GM11168 (cell line): ENCODE results near the gene SLC17A8.
"Not testable (repeated sequence)": the region's sequence is repeated elsewhere in the genome, so short reads cannot be mapped to it uniquely, and the experiment has no call there.

Experiments
- in situ Hi-C: fragments of 300-500 bp; cut with MboI; formaldehyde crosslinking; loops from one replicate; pipeline ENCODE4 v1.12.0; 2022; ENCODE audit warnings: low sequenced_read_pairs; ENCODE audit not compliant: unreplicated experiment

Gene SLC17A8

GRCh38 chr12:100413001-100413400 is 56.1 kb downstream of the SLC17A8 start:
- in situ Hi-C loops, result no loop called here

- in situ Hi-C loops, result no loop called here
Measured at GRCh38 chr12:100414739-100415138, 57.9 kb downstream of the SLC17A8 start.

DNA sequence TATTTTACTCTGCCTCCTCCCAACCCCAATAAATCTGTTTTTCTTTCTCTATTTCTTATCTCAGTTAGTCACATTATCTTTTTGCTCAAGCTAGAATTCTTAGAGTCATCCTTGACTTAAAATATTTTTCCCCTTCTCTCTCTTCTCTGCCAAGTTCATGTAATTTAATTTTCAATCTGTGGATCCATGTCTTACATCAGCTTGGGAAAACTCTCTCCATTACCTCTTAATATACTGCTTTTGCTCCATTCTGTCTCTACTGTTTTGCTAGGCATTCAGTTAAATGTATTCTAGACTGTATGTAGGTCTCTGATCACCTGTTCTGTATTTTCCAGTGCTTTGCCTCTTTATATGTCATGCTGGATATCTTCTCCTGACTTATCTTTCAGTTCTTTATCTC is 65.8 kb downstream of the SLC17A8 start:
- in situ Hi-C loops, result no loop called here

DNA sequence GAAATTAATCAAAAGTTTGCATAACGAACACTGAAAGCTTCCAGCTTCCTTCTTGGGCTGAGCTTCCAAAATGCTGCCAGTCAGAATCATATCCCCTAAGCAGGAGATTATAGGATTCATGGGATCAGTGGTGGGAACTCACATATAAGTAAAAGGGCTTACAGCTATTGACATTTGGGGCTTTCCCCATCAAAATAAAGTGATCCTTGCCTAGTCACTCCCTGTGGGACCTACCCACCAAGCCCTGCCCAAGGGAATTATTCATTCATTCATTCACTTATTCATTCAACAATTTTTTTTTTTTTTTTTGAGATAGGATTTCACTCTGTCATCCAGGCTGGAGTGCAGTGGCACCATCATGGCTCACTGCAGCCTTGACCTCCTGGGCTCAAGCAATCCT is 69.3 kb downstream of the SLC17A8 start:
- in situ Hi-C loops, result no loop called here

- in situ Hi-C loops, result no loop called here
Measured at GRCh38 chr12:100427078-100427477, 70.2 kb downstream of the SLC17A8 start.

GRCh38 chr12:100430251-100430650 is 73.4 kb downstream of the SLC17A8 start:
- in situ Hi-C loops, result not testable (repeated sequence)

GRCh38 chr12:100433701-100434100 is 76.8 kb downstream of the SLC17A8 start:
- in situ Hi-C loops, result no loop called here

- in situ Hi-C loops, result no loop called here
Measured at GRCh38 chr12:100434177-100434576, 77.3 kb downstream of the SLC17A8 start.

GRCh38 chr12:100435957-100436356 is 79.1 kb downstream of the SLC17A8 start:
- in situ Hi-C loops, result no loop called here

- in situ Hi-C loops, result no loop called here
Measured at GRCh38 chr12:100437038-100437841, 80.4 kb downstream of the SLC17A8 start.

- in situ Hi-C loops, result no loop called here
Measured at GRCh38 chr12:100439797-100440196, 82.9 kb downstream of the SLC17A8 start.

DNA sequence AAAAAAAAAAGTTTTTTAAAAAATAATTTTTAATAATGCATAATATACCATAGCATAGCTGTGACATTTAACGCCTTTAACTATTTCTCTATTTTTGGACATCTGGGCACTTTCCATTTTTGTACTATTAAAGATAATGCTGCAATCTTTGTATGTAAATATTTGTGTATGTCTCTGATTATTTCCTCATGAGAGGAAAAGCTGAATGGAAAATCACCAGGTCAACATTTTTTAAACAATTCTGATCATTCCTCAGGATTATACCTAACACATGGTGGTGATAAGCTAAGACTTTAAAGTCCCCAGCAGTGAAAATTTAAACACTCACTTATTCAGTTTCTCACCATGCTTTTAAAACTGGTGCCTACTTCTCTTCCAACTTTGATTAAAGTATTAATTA is 85.5 kb downstream of the SLC17A8 start:
- in situ Hi-C loops, result no loop called here

- in situ Hi-C loops, result no loop called here
Measured at GRCh38 chr12:100443434-100443833, 86.6 kb downstream of the SLC17A8 start.

GRCh38 chr12:100445081-100445481 is 88.2 kb downstream of the SLC17A8 start:
- in situ Hi-C loops, result no loop called here

DNA sequence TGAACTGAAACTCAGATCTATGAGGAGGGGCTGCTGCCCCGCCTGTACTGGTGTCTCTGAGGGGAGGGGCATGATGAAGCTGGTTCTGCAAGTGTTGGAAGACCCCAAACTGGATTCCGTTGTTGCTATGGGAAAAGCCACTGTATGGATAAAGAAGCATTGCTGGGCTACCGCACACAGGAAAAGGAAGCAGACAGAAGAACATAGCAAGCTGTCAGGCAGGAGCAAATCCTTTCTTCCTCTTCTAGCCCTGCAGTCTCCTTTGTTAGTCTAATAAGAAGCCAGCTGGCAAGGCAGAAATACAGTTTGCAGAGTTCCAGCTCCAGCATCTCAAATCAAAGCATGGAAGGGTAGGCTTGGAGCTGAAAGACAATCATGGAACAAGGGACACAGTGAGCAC is 90.5 kb downstream of the SLC17A8 start:
- in situ Hi-C loops, result no loop called here

GRCh38 chr12:100448656-100449055 is 91.8 kb downstream of the SLC17A8 start:
- in situ Hi-C loops, result no loop called here

GRCh38 chr12:100450735-100451134 is 93.9 kb downstream of the SLC17A8 start:
- in situ Hi-C loops, result no loop called here

GRCh38 chr12:100453951-100454350 is 97.1 kb downstream of the SLC17A8 start:
- in situ Hi-C loops, result no loop called here

GRCh38 chr12:100455896-100456295 is 99.0 kb downstream of the SLC17A8 start:
- in situ Hi-C loops, result no loop called here

DNA sequence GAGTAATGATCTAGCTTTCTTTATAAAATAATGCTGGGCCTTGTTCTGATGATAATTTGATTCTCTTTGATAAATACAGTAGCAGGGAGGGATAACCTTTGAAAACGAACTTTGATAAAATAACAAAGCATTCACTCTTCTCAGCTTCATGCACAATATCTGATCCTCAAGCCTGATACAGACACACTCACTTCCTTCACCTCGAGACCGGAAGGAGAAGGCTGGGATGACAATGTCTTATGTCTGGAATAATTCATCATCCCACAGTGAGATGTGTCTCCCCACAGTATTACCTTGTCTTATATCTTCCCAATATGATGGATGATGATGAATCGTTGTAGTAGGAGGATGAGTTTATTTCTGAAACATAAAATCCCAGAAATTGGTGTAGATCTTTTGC is 101.3 kb downstream of the SLC17A8 start:
- in situ Hi-C loops, result no loop called here

DNA sequence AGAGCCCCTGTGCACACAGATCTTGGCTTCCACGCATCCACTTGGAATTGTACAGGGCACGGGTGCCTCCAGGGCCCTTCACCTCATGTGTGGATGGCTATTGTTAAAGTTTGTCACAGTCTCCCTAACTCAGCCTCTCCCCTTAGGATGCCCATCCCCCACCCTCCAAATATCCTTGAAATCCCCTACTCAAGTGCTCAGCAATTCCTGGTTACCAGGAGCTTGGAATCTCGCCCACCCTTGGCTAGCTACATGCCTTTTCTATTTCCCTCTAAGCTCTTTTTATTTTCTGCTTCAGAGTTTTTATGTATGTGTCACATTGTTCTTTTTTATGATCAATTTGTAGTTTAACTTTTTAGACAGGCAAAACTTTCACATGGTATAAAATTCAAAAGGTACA is 103.8 kb downstream of the SLC17A8 start:
- in situ Hi-C loops, result no loop called here

- in situ Hi-C loops, result no loop called here
Measured at GRCh38 chr12:100461330-100461973, 104.6 kb downstream of the SLC17A8 start.
